Inferior parietal cortex (tissue), 1 donor: ENCODE measurements around the gene LRRC58.

Source experiments
- DNase-seq: peaks from one replicate; pipeline ENCODE4 v3.0.0-alpha.2; 2016; ENCODE audit errors: extremely low spot score

LRRC58 gene

GRCh38 chr3:120276767-120277166 is 72.4 kb downstream of the LRRC58 start:
- no peak for DNase-seq

GRCh38 chr3:120275618-120276017 is 73.5 kb downstream of the LRRC58 start:
- DNase-seq: no peak

DNA sequence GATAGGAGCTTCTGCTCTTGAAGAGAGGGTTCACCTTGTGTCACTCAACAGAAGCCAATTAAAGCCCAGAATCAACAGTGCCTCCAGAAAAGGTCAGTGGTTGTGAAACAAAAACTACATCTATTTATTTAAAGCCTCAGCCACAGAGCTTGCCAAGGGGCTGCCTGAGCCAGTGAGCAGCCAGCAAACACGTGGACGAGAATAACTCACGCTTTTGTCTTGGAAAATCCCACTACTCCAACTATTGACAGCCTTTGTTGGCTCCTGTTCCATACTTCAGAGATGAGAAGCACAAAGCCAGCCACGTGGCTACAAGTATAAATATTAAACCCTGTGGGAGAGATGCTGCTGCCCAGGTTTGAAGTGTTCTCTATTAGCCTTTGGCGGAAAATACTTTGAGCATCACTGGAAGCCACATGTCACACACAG is 74.4 kb downstream of the LRRC58 start:
- DNase-seq: no peak
